Stomach (tissue), 9 donors: ENCODE data around the gene EXOC4. TPM values are rescaled to one million over a fixed set of nuclear protein-coding genes. Genes with fewer than 3 reads are reported as not detected.

Experiments used
- DNase-seq, 2 donors: peaks; one replicate each; pipeline versions ENCODE4 v3.0.0 to v3.0.0-alpha.2; 2013 to 2019
- H3K27ac ChIP-seq, 5 donors: fragments of 200-600 bp in 4 of 5; sonication (generic) in 4 of 5; one replicate each; pipeline ENCODE4 v1.5.1; 2013 to 2019; ENCODE audit warnings: mild to moderate bottlenecking in 1 of 5, moderate library complexity in 1 of 5
- H3K27me3 ChIP-seq, 3 donors: fragments of 200-600 bp; sonication (generic); one replicate each; pipeline ENCODE4 v1.5.1; 2017 to 2019; ENCODE audit warnings: mixed run types in 1 of 3
- H3K36me3 ChIP-seq, 4 donors: fragments of 200-600 bp; sonication (generic); 1 replicate in 3 of 4; 2 replicates in 1 of 4; pipeline ENCODE4 v1.5.1; 2016 to 2019
- H3K4me1 ChIP-seq, 4 donors: fragments of 200-600 bp; sonication (generic); one replicate each; pipeline ENCODE4 v1.5.1; 2016 to 2019
- H3K4me3 ChIP-seq, 4 donors: fragments of 200-600 bp; sonication (generic) in 3 of 4; one replicate each; pipeline ENCODE4 v1.5.1; 2016 to 2019; ENCODE audit warnings: mild to moderate bottlenecking in 1 of 4
- H3K9me3 ChIP-seq, 4 donors: fragments of 200-600 bp; sonication (generic); one replicate each; pipeline ENCODE4 v1.5.1; 2016 to 2019
- CTCF ChIP-seq, 7 experiments: fragments of 450-650 bp in 4 of 7; fragments of 200-600 bp in 3 of 7; sonication (generic) in 3 of 7; IDR thresholded peaks; one replicate each; pipeline ENCODE4 v1.5.1; 2016 to 2019; ENCODE audit warnings: antibody characterized with exemption in 7 of 7, control low read depth in 2 of 7, mild to moderate bottlenecking in 1 of 7
- EP300 ChIP-seq: sonication (generic); formaldehyde crosslinking; IDR thresholded peaks from one replicate; pipeline ENCODE4 v1.6.1; 2017; ENCODE audit warnings: antibody characterized with exemption
- POLR2A ChIP-seq, 4 donors: fragments of 450-650 bp; IDR thresholded peaks; one replicate each; pipeline ENCODE4 v1.6.1; 2016; ENCODE audit warnings: antibody characterized with exemption in 4 of 4, control low read depth in 2 of 4, mild to moderate bottlenecking in 1 of 4, moderate library complexity in 1 of 4
- POLR2AphosphoS5 ChIP-seq, 3 donors: sonication (generic); formaldehyde crosslinking; IDR thresholded peaks; one replicate each; pipeline ENCODE4 v1.6.1; 2016; ENCODE audit warnings: antibody characterized with exemption in 3 of 3
- WGBS, 5 donors: extraction: QIAGEN DNeasy Blood & Tissue Kit in 3 of 5; methylation state at CpG; one replicate each; pipeline versions ENCODE4 v1.1.5 to v1.1.7; 2013 to 2018; 5-methylcytosine and 5-hydroxymethylcytosine counted together
- intact Hi-C: fragments of 100-400 bp; cut with DNase I; formaldehyde crosslinking; loops from one replicate; pipeline ENCODE4 v1.15.1; 2023; ENCODE audit warnings: low total_unique reads
- polyA plus RNA-seq, 3 donors: library from polyadenylated mRNA; stranded (reverse); fragments of 200-250 nt; gene quantifications; one replicate each; pipeline ENCODE4 v1.2.3, GENCODE V29; 2013
- total RNA-seq, 5 donors: library from RNA; depleted of rRNA; stranded (reverse); fragments of >200 nt; gene quantifications; one replicate each; pipeline versions ENCODE4 v1.1.0 to v1.2.3, GENCODE V29; 2014 to 2016
- donor health status: healthy with polysubstance abuse.
- donor health status: Bipolar disorder and iron deficiency.
- donor health status: healthy.

Gene EXOC4
- total and polyA plus RNA-seq, 8 donors, result 14.1 to 339 (median 61.1) TPM

GRCh38 chr7:133619491-133619890 is 366.6 kb downstream of the EXOC4 start:
- Histone ChIP-seq H3K27ac (no peak overlapping the region), H3K27me3 (no peaks in the 10 kb centered on the region), H3K4me3 (no peak overlapping the region), H3K9me3 (no peaks in the 10 kb centered on the region), H3K36me3 (no peaks in the 10 kb centered on the region), H3K4me1 (no peaks in the 10 kb centered on the region)
- no peak for DNase-seq
- intact Hi-C loops, result no loop called here
- TF ChIP-seq POLR2AphosphoS5 (IDR thresholded peaks at IDR 0.05), result no peak
- TF ChIP-seq EP300, result no peak
- TF ChIP-seq POLR2A (IDR thresholded peaks at IDR 0.05), result no peak
- TF ChIP-seq CTCF (IDR thresholded peaks at IDR 0.05), result no peak
- 74 to 100% (median 96%) methylated on average over 2 of the region's 2 CpGs for WGBS, 5 donors

GRCh38 chr7:133623721-133624120 is 370.8 kb downstream of the EXOC4 start:
- no peaks in the 10 kb centered on the region for H3K9me3 ChIP-seq
- H3K36me3 ChIP-seq, result no peaks in the 10 kb centered on the region
- intact Hi-C loops, result no loop called here
- DNase-seq, result peak in 1 of 2 donors; percentile 10
- H3K27ac ChIP-seq, result no peak overlapping the region
- 74 to 90% (median 82%) methylated on average over 1 of the region's 1 CpG for WGBS, 5 donors
- H3K4me3 ChIP-seq, result no peak overlapping the region
- TF ChIP-seq POLR2AphosphoS5 (IDR thresholded peaks at IDR 0.05), result no peak
- no peak for TF ChIP-seq CTCF (IDR thresholded peaks at IDR 0.05)
- TF ChIP-seq EP300, result no peak
- TF ChIP-seq POLR2A (IDR thresholded peaks at IDR 0.05), result no peak
- H3K4me1 ChIP-seq, result no peaks in the 10 kb centered on the region
- H3K27me3 ChIP-seq, result no peaks in the 10 kb centered on the region

- no peaks in the 10 kb centered on the region for H3K27me3 ChIP-seq
- H3K36me3 ChIP-seq, result peaks cover 0 to 5% (median 3%) of the 10 kb centered on the region in 4 donors
- no peak for TF ChIP-seq POLR2AphosphoS5 (IDR thresholded peaks at IDR 0.05)
- no peak for TF ChIP-seq CTCF (IDR thresholded peaks at IDR 0.05)
- no peak for TF ChIP-seq POLR2A (IDR thresholded peaks at IDR 0.05)
- TF ChIP-seq EP300, result no peak
- H3K27ac ChIP-seq, result no peak overlapping the region
- H3K9me3 ChIP-seq, result no peaks in the 10 kb centered on the region
- DNase-seq, result no peak
- intact Hi-C loops, result no loop called here
- no peaks in the 10 kb centered on the region for H3K4me1 ChIP-seq
- H3K4me3 ChIP-seq, result no peak overlapping the region
- 84 to 95% (median 89%) methylated on average over 3 of the region's 3 CpGs for WGBS, 5 donors
These were observed 372.2 kb downstream of the EXOC4 start for GRCh38 chr7:133625046-133625445.

- TF ChIP-seq POLR2AphosphoS5 (IDR thresholded peaks at IDR 0.05), result no peak
- no peak for TF ChIP-seq POLR2A (IDR thresholded peaks at IDR 0.05)
- no peak for TF ChIP-seq EP300
- no peak for TF ChIP-seq CTCF (IDR thresholded peaks at IDR 0.05)
- 65 to 75% (median 71%) methylated on average over 5 of the region's 5 CpGs for WGBS, 5 donors
- peaks cover 0 to 24% (median 17%) of the 10 kb centered on the region in 4 donors for H3K36me3 ChIP-seq
- no peak overlapping the region for H3K27ac ChIP-seq
- no peak overlapping the region for H3K4me3 ChIP-seq
- H3K4me1 ChIP-seq, result peaks cover 0 to 3% (median 0%) of the 10 kb centered on the region in 4 donors
- DNase-seq, result no peak
- H3K9me3 ChIP-seq, result no peaks in the 10 kb centered on the region
- intact Hi-C loops, result no loop called here
- H3K27me3 ChIP-seq, result no peaks in the 10 kb centered on the region
These were observed 376.8 kb downstream of the EXOC4 start for GRCh38 chr7:133629701-133630100.
